HG03571 (cell line): ENCODE measurements around the gene ALDH1B1.

Experiments
- ATAC-seq: cut with Tn5 transposase; IDR thresholded peaks from one replicate; pipeline ENCODE4 v1.9.1; 2021; ENCODE audit not compliant: unreplicated experiment

ALDH1B1 gene

DNA sequence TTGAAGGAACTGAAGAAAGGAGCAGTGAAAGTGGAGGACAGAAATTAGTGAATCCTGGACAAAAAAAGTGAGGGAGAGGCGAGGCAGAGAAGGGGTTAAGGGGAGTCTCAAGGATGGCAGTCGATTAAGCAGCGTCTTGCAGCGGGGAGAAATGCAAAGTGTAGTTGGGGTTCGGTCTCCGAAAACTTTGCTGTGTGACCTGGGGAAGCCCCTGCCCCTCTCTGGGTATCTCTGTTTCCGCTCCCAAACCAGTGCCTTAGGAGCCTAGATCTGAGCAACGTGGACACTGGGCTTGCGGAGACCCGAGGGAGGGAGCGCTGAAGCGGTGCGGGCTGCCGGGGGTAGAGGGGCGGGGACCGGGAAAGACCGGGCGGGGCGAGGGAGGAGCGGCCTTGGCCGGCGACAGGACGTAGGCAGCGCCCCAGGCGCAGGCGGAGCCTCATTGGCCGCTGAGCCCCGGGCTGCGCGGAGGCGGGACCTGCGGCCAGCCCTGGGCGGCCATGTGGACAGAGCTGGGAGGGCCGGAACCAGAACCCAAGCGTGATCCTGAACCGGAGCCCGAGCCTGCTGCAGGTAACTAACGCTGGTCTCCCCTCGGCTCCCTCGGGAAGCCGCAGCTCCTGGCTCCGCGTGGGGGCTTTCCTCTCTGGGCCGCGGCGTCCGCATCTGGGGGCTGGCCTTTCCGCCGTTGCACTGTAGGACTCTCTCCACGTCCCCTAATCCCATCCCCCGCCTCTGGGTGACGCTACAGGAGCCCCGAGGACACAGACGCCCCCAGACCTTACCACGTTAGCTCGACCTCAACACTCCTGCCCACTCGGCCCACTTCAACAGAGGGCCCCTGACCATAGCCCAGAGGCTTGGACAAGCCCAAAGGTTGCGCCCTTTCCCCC lies at the start of gene ALDH1B1:
Gene ALDH1B1, plus strand, starts transcription at position 468 of the 893 bp plus-strand sequence. CDS start 3,047 bp downstream, outside the sequence.
- peak; percentile 96 for ATAC-seq

DNA sequence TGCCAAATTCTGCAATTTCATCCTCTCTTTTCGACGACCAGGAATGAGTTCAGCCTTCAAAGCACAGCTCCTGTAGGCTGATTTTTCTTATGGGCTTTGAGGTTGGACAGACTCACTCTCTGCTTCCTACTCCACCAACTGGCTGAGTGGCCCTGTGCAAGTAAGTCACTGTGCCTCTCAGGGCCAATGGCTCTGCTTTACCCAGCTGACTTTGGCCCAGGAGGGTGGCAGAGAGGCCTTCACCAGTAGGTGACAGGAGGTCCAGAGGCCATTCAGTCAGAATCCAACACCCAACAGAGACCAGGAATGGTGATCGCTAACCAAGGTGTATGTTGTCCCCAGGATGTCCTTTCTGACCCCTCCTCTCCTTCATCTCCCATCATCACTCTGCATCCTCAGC lies 49.5 kb upstream of the ALDH1B1 start:
- no peak for ATAC-seq

DNA sequence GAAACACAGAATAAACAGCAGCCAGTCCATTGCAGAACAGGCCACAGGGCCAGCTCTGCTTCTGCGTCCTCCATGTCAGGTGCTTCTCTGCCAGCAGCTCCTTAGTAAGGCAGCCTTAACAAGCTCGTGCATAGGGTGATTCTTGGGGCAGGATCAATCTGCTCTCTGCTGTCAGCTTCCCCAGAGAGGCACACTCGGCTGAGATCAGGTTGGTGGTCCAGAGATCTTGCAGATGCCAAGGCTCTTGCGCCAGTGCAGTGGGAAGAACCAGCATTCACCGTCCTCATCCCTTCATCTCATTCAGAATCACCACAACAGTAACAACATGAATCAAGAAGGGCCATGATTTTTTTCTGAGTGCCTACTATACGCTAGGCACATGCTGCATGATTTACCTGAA lies 49.0 kb upstream of the ALDH1B1 start:
- no peak for ATAC-seq

DNA sequence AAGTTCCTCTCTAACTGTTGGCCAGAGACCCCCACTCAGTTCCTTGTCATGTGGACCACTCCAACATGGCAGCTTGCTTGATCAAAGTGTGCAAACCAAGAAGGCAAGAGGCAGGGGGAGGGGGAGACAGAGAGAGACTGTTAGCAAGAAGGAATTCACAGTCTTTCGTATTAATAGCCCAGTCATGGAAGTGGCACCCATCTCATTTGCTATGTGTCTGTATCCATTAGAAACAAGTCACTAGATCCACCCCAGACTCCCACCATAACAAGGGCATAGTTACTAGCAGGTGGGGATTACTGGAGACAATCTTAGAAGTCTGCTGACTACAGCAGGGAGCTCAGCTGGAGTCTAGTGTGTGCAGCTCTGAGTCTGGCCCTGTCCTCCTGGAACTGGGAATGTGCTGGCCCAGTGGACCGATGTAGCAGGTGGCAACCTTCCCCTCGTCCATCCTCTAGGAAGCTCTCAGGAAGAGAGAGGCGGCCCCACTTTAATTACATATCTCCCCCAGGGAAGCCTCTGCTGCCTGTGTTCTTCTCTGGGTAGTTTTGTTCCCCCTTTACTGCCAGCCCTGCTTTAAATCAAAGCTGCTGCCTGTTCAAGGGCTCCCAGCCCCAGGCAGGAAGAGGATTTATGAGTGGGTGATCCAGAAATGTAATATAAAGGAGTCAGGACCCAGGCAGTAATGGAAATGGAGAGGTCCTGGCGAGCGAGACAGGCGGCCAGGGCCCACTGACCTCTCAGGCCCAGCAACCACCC lies 47.8 kb upstream of the ALDH1B1 start:
- ATAC-seq: no peak

DNA sequence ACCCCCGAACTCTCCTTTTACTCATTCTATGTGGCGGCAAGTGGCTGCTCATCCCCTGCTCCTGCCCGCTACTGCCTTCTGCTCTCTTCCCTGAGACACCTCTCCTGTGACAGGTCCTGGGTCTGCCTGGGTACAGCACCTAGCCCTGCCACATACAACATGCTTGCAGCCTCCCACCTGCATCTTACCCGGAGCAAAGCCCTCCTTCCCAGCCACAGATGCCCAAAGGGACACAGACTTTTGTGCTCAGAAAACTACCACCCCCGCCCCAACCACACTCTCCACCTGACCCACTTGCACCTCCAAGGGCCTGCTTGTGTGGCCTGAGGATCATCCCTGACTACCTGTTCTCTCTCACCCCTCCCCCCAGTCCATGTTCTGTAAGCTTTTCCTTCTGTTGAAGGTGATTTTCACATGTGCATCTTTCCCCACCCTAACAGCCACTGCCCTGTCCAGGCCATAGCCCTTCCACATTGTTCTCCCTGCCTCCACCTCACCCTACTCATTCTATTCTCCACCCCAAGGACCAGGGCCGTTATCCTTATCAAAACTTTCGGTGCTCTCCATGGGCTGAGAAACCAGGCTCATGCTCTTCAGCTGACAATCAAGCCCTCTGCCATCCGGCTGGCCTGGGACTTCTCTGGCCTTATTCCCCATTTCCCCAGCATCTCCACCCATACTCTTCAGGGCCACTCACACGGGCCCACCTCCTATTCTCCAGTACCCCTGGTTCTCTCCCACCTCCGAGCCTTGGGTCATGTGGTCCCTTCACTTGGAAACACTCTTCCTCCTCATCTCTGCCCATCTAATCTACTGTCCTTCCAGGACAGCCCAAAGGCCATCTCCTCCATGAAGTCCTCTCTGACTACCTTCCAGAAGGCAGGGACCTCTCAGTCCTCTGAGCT lies 46.4 kb upstream of the ALDH1B1 start:
- ATAC-seq: no peak

DNA sequence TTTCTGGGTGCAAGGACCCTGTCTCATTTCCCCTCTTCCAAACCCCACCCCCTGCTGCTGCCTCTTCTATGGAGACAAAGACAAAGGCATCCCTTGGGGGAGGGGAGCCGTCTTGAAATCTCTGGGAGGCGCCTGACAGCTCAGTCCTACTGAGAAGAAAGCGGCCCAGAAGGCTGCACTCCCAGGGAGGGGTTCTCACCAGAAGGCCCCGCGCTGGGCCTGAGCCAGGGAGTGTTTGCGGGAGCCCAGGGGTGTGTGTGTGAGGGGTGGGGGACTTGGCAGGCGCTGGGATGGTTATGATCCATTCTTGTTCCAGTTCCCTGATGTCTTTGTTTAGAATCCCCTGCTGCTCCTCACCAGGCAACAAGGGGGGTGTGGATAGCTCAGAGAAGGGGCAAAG lies 45.7 kb upstream of the ALDH1B1 start:
- ATAC-seq: no peak

DNA sequence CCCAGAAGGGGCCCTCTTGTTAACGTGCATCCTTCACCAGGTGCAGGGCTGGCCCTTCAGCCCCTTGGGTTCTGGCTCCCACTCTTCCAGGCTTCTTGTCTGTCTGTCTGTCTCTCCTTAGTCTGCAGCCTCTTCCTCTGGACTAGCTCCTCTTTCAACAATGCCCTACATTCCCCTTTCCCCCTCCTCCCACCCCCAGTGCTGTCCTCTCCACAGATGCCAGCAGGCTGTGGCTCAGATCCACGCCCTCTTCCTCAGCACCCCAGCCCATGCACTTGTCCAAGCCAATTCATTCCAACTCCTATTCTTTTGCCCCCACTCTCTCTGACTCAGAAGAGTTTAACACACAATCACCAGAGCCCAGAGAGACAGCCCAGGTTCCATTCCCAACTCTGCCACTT lies 45.2 kb upstream of the ALDH1B1 start:
- ATAC-seq: no peak

DNA sequence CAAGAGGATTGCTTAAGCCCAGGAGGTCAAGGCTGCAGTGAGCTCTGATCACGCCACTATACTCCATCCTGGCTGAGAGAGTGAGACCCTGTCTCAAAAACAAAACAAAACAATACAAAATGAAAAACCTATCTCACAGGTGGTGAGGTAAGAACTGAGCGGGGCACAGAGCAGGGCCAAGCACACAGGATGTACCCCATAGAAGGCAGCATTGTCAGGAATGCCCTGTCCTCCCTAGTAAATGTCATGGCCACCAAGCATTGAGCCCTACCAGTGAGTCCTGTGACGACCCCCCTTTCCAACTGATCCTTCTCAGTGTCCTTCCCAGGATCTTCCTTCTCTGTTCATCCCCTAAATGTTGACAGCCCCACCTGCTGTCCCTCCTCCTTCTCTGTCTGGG lies 44.6 kb upstream of the ALDH1B1 start:
- ATAC-seq: no peak

DNA sequence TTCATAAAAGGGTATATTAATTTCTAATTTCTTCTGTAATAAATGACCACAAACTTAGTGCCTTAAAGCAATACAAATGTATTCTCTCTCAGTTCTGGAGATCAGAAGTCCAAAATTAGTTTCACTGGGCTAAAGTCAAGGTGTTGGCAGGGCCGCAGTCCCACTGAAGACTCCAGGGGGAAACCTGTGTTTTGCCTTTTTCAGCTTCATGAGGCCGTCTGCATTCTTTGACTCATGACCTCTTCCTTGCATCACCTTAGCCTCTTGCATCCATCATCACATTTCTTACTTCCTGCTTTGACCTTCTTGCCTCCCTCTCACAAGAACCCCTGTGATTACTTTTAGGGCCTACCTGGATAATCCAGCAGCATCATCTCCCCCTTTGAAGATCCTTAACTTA lies 42.0 kb upstream of the ALDH1B1 start:
- ATAC-seq: no peak

DNA sequence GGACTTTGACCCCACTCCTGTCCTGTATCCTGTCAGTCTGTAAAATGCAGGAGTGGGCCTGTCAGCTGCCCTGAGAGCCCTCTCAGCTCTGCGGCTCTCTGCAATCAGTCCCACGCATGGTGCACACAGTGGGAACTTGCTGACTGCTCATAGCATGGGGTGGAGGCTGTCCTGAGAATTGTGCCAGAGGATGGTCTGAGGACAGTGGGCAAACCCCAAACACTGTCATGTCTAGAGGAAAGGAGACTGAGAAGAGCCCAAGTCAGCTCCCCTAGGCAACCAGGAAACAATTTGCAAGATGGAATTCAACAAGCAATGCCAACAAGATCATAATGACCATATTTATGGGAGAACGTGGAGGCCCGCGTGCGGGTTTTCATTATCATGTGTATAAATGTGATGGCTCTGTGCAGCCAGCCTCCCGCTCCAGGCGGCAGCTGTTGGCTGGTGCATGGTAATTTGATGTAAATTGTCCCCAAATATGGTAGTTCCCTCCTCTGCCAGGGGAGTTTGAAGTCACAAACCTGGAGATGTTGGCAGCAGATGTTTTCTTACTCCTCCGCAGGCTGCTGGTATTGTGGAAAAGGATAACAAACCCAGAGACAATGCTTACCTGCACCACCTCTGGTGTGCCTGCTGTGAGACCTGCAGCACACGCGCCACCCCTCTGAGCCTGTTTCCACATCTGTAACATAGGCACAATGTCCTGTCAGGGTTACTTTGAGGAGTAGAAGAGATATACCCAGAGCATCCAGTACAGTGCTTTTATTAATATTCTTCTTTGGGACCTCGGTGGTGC lies 39.8 kb upstream of the ALDH1B1 start:
- ATAC-seq: no peak

DNA sequence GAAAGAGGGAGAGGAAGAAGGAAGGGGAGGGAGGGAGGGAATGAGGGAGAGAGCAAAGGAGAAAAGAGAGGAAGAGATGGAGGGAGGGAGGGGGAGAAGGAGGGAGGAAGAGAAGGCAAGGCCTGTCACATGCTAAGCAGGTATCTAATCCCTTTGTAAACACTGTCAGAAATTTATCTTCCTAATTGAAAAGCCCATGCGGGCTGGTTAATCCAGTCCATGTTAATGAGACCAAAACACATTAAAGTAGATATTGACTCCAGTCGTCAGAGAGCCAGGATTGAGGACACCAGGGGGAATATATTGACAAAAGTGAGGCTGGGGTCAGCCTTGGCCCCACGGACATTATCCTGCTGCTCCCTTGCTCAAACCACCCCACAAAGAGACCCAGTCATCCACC lies 37.4 kb upstream of the ALDH1B1 start:
- ATAC-seq: no peak

DNA sequence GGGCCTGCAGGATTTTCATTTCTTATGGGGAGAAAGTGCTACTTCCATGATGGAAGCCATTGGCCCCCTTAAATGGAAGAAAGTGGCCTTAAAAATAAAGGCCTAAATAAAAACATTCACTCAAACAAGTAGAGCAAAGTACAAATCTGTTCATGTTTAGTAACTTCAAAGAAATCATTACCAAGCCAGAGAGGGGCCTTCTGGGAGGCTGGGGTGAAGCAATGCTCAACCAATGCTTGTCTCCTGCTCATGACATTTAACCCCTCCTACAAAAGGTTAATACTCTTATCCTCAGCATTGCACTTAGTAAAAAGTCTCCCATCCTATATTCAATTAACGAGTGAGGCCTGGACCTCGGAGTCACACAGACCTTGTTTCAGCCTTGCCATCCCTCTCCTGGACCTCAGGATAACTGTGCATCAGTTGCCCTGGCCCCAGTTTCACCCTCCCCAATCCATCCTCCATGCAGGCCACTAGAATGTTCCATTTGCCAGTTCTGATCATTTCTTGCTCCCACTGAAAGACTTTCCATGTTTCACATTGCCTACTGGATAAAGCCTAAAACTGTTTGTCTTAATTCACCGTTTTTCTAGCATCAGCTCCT lies 36.9 kb upstream of the ALDH1B1 start:
- ATAC-seq: no peak

DNA sequence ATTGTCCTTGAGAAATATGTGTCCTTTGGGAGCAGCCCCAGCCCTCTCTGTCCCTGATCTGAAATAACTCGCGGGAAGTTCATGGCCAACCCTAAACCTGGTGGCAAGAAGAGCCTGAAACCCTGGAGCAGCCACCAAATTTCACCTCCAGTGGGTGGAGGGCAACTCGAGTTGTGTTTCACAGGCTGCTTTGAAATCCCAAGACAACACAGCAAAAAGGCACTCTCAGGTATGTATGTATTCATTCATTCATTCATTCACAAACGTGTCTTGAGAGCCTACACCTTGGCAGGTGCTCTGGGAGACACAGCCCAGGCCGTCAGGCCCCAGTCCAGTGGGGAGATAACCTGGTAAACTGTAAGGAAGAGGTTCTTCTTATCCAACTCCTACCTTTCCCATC lies 35.7 kb upstream of the ALDH1B1 start:
- ATAC-seq: no peak

DNA sequence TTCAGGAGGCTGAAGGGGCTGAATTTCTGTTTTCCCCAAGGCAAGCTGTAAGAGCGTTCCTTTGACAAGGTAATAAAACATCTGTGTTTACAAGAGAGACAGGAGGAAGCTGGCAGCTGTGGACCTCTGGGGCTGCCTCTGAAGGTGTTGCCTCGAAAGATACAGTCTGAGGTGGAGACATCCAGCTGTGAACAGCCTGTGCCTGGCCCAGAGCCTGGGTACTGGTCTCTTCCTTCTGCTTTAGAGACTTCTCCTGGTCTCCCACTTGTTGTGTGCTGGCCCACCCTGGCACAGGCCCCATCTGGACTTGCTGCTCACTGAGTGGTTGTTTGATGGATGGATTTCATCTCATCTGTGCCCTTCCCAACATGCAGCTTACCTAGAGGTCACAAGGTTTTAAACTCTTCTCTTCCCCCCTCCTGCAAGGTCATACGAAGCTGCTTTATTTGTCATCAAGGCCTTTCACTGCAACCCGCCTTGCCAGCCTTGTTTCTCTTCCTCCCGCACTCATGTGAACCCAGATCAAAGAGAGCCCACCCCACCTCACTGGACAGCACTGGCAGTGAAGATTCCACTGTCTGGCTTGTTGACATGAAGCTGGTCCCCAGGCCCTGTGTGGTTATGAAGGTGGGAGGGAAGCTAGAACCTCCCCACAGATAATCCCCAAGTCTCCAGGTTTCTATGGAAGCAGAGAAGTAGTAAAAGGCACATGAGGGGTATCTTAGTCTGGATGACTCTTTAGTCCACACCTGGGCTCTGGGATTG lies 35.0 kb upstream of the ALDH1B1 start:
- no peak for ATAC-seq

DNA sequence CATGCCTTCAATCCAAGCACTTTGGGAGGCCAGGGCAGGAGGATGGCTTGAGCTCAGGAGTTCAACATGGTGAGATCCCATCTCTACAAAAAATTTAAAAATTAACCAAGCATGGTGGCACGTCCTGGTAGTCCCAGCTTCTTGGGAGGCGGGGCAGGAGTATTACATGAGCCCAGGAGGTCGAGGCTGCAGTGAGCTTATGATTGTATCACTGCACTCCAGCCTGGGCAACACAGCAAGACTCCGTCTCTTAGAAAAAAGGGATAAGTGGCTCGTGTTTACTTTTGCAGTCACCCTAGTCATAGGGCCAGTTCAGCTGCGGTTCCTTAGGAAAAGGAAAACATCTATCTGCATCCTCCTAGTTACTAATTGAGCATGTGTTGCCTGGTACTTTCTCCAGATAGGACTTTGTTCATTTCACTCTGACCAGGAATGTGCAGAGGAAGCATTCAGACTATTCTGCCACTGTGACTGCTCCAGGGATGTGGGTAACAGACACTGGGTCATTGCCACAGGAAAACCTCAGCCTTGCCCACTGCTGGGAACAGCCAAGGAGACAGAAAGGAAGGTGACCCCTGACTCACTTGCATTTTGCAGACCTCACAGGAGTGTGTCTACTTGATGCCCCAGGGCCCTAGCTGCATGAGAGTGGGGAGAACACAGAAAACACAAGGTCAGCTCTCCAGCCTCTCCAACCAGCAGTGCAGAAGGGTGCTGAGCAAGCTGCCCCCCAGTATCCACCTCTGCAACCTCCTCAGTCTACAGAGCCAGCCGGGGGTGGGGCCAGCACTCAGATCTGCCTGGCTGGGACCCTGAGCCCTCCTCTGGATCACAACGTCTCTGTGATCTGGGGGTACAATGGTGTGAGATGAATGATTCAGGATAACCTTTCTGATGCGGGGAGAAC lies 33.9 kb upstream of the ALDH1B1 start:
- ATAC-seq: no peak

DNA sequence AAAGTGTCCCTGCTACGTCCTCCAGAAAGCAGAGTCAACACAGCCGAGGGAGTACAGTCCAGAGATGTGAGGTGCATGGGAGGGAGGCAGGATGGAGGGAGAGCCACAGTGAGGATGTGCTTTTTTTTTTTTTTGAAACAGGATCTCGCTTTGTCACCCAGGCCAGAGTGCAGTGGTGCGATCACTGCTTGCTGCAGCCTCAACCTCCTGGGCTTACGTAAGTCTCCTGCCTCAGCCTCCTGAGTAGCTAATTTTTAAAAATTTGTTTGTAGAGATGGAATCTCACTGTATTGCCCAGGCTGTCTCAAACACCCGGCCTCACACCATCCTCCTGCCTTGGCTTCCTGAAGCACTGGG lies 33.2 kb upstream of the ALDH1B1 start:
- no peak for ATAC-seq

DNA sequence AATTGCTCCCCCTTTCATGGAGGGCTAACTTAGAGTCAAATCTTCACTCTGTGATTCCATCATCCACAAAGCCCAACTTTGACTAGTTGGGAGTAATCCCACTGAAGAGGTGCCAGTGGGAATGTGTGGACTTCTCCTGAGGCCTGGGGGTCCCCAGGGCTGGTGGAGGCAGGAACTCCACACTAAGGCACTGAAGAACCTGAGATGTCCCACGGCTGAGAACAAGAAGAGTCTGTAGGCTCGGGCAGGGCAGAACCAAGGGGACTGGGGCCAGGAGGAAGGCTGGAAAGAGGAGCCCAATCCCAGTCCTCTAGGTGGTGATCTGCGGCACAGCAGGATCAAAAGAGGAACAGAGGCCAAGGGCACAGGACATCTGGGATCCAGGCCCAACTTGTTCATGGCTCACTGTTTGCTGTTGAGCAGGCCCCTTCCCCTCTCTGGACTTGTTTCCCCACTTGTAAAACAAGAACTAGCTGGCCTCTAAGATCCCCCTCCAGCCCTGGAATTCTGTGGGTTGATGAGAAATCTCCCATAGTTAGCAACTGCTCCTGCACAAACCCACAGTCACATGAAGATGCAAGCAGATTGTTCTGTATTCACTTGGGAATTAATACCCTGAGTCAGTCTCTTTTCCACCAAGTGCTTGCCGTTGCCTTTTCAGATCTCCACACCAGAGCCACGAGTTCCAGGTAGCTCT lies 32.7 kb upstream of the ALDH1B1 start:
- ATAC-seq: no peak
